ES-I3 (cell line): ENCODE results near the gene CYB5R4.
"Not testable (repeated sequence)": the region's sequence is repeated elsewhere in the genome, so short reads cannot be mapped to it uniquely, and the experiment has no call there.

Experiments
- H3K36me3 ChIP-seq: 2 replicates; pipeline ENCODE4 v1.6.1; 2013; ENCODE audit warnings: mild to moderate bottlenecking, low read length, control low read depth, moderate library complexity; ENCODE audit not compliant: insufficient read depth
- H3K4me1 ChIP-seq: 2 replicates; pipeline ENCODE4 v1.6.1; 2013; ENCODE audit warnings: mild to moderate bottlenecking, control low read depth, low read length; ENCODE audit not compliant: insufficient read depth
- H3K9ac ChIP-seq: 2 replicates; pipeline ENCODE4 v1.6.1; 2013; ENCODE audit warnings: low read depth, mild to moderate bottlenecking, low read length, moderate library complexity
- H3K9me3 ChIP-seq: 2 replicates; pipeline ENCODE4 v1.6.1; 2013; ENCODE audit warnings: mild to moderate bottlenecking, low read length, moderate library complexity; ENCODE audit not compliant: control insufficient read depth, insufficient read depth

CYB5R4 gene

DNA sequence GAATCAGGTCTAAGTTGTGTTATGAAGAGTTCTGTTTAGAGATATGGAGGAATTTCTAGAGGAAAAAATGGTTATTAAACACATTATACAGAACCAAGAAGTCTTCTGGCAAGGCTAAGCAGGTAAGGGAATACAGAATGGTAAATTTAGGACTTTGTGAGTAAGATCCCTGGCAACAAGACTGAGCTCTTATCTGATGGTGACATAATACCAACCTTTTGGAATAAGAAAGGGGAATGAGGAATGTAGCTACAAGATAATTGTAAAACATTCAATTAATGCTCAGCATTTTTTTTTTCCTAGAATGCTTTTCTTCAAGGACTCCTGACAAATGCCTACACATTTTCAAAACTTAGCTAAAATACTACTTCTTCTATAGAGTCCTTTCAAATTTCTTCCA is 51.8 kb downstream of the CYB5R4 start:
- Histone ChIP-seq H3K9me3 (no peaks in the 10 kb centered on the region), H3K9ac (no peak overlapping the region), H3K4me1 (no peaks in the 10 kb centered on the region), H3K36me3 (no peaks in the 10 kb centered on the region)

DNA sequence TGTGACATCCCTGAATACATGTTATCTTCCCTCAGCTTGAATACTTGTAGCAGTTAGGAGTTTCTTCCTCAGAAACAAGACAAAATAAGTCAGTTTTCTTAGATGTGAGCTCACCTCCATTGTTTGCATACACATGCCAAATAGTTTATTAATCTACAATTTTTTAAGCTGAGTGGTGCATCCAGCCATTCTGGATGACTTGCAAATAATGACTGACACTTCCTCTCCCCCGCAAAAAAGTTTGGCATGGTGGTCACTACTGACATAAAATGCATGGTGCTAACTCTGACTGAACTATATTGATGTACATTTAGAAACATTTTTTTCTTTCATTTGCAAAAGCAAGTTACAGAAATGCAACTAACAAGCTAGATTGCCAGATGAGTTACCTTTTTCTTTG is 55.5 kb downstream of the CYB5R4 start:
- H3K9ac ChIP-seq = no peak overlapping the region
- H3K9me3 ChIP-seq = no peaks in the 10 kb centered on the region
- no peaks in the 10 kb centered on the region for H3K36me3 ChIP-seq
- no peaks in the 10 kb centered on the region for H3K4me1 ChIP-seq

DNA sequence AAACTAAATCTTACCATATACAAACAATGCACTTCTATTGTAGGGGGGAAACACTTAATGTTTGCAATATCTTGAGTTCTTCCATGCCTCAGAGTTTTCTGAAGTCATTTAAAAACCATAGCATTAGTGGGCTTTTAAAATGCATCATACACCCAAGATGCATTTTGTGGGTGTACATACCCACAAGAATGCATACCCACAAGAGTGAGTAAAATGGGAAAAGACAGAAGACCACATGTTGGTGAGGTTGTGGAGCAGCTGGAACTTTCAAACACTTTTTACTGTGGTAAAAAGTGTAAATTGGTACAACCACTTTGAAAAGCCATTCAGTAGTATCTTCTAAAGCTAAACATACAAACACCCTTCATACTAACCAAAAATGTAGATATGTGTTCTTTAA is 57.5 kb downstream of the CYB5R4 start:
- H3K9me3 ChIP-seq = no peaks in the 10 kb centered on the region
- no peaks in the 10 kb centered on the region for H3K36me3 ChIP-seq
- no peak overlapping the region for H3K9ac ChIP-seq
- no peaks in the 10 kb centered on the region for H3K4me1 ChIP-seq

DNA sequence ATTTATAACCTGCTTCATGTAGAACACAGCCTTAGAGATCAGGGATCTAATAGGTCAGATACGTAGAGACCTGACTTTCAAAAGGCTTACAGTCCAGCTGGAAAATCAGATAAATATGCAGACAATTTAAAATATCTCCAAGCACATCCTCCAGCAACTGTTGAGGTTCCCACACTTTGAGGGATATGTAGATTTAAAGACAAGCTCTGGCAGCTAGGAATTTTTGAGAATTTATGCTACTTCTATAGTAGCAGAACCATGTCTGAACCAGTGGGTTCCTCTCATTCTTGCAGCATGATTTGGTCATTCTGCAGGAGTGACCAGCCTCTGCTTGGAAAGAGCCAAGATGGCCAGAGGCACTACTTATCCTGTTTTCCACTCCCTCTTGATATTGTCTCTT is 60.5 kb downstream of the CYB5R4 start:
- H3K36me3 ChIP-seq = no peaks in the 10 kb centered on the region
- H3K4me1 ChIP-seq = no peaks in the 10 kb centered on the region
- H3K9me3 ChIP-seq = no peaks in the 10 kb centered on the region
- H3K9ac ChIP-seq = no peak overlapping the region

DNA sequence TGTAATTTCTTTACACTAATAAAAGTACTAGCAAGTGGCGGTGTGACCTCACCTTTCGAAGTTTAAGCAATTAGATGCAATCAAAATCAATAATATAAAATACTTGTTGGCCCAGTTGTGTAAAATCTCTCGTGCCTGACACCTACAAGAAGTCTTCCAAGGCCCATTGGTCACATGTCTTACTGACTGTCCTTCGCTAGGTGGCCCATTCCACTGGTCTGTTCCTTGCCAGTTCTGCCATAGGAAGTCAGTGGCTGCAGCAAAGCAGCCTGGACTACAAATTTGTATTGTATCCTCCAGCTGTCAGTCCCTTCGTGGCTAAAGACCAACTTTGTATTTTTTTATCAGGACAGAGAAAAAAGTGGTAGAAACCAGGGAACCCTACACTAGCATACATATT is 61.8 kb downstream of the CYB5R4 start:
- Histone ChIP-seq H3K9me3 (no peaks in the 10 kb centered on the region), H3K36me3 (no peaks in the 10 kb centered on the region), H3K9ac (no peak overlapping the region), H3K4me1 (no peaks in the 10 kb centered on the region)

DNA sequence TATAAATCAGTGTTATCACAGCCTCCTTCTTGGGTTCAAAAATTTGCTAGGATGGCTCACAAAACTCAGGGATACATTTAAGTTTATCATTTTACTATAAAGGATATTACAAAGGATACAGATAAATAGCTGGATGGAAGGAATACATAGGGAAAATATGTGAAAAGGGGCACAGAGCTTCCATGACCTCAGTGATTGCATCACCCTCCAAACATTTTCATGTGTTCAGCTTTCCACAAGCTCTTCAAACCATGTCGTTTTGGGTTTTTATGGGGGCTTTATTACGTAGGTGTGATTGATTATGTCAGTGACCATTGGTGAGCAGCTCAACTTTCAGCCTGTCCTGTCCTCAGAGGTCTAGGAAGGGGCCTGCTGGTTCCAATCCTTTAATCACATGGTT is 68.0 kb downstream of the CYB5R4 start:
- Histone ChIP-seq H3K9ac (no peak overlapping the region), H3K4me1 (no peaks in the 10 kb centered on the region), H3K9me3 (no peaks in the 10 kb centered on the region), H3K36me3 (no peaks in the 10 kb centered on the region)

DNA sequence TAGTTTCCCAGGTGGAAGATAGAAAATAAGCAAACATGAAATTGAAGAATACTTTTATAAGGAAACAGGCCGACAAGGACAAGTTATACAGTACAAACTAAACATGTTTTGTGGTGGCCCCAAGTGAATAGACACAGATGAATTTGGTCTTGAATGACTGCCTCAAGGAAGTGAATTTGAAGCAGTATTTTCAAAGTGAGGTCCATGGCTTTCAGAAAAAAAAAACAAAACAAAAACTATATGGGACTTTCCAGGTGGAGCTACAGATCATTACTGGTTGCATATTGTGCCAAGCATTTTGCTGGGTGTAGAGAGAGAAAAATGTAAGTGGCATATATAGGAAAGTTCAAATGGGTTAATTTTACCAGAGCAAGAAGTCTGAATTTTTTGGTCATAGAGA is 68.8 kb downstream of the CYB5R4 start:
- no peaks in the 10 kb centered on the region for H3K36me3 ChIP-seq
- no peaks in the 10 kb centered on the region for H3K4me1 ChIP-seq
- no peak overlapping the region for H3K9ac ChIP-seq
- H3K9me3 ChIP-seq = no peaks in the 10 kb centered on the region

DNA sequence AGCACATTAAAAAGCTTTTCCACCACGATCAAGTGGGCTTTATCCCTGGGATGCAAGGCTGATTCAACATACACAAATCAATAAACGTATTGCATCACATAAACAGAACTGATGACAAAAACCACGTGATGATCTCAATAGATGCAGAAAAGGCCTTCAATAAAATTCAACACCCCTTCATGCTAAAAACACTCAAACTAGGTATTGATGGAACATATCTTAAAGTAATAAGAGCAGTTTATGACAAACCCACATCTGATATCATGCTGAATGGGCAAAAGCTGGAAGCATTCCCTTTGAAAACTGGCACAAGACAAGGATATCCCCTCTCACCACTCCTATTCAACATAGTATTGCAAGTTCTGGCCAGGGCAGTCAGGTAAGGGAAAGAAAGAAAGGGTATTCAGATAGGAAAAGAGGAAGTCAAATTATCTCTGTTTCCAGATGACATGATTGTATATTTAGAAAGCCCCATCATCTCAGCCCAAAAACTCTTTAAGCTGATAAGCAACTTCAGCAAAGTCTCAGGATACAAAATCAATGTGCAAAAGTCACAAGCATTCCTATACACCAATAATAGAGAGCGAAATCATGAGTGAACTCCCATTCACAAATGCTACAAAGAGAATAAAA is 86.8 kb downstream of the CYB5R4 start:
- not testable (repeated sequence) for H3K9ac ChIP-seq, H3K36me3 ChIP-seq, H3K4me1 ChIP-seq, H3K9me3 ChIP-seq

DNA sequence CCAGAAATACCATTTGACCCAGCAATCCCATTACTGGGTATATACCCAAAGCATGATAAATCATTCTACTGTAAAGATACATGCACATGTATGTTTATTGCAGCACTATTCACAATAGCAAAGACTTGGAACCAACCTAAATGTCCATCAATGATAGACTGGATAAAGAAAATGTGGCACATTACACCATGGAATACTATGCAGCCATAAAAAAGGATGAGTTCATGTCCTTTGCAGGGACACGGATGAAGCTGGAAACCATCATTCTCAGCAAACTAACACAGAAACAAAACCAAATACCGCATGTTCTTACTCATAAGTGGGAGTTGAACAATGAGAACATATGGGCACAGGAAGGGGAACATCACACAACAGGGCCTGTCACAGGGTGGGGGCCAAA is 88.5 kb downstream of the CYB5R4 start:
- not testable (repeated sequence) for H3K9me3 ChIP-seq, H3K36me3 ChIP-seq, H3K4me1 ChIP-seq, H3K9ac ChIP-seq

DNA sequence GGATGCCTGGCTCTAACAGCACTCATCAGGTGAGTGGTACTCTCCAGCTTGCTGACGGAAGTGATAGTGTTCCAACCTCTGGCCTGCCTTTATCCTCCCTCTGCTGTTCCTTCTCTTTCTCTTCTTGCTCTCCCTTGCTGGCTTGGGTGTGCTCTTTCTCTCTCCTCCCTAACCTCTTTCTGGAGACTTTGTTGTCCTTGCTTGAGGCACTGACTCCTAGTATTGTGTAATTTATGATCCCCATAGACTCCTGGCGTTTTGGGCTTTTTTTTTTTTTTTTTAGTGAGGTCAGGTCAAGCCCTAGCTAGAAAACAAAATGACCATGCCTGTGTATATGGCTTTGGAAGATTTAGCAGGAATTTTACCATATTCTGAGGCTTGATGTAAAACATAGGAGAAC is 89.4 kb downstream of the CYB5R4 start:
- Histone ChIP-seq H3K9ac (no peak overlapping the region), H3K9me3 (no peaks in the 10 kb centered on the region; the same call in 1 of the 2 replicates), H3K36me3 (no peaks in the 10 kb centered on the region), H3K4me1 (peaks cover 15% of the 10 kb centered on the region)

DNA sequence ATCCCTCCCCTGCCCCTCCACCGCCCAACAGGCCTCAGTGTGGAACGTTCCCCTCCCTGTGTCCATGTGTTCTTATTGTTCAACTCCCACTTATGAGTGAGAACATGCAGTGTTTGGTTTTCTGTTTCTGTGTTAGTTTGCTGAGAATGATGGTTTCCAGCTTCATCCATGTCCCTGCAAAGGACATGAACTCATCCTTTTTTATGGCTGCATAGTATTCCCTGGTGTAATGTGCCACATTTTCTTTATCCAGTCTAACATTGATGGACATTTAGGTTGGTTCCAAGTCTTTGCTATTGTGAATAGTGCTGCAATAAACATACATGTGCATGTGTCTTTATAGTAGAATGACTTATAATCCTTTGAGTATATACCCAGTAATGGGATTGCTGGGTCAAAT is 91.9 kb downstream of the CYB5R4 start:
- H3K9me3 ChIP-seq, H3K9ac ChIP-seq, H3K36me3 ChIP-seq: not testable (repeated sequence)
- peaks cover 15% of the 10 kb centered on the region for H3K4me1 ChIP-seq

DNA sequence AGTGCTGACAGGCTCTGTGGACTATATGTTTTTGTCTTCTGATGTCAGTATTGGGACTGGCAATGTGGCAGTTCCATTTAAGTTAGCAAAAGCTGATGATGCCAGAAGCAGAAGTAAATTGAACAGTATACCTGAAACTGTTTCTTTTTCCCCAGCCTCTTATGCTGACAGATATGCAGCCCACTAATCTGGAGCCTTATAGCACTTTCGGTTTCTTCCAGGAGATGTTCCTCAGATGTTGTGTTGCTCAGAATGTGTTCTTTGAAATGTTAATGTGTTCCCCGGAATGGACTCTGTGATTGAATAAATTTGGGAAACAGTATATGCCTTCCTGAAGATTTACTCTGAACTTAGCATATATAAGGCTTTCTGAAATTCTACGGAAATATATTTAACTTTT is 93.3 kb downstream of the CYB5R4 start:
- no peaks in the 10 kb centered on the region for H3K9me3 ChIP-seq
- peaks cover 15% of the 10 kb centered on the region for H3K4me1 ChIP-seq
- no peak overlapping the region for H3K9ac ChIP-seq
- no peaks in the 10 kb centered on the region for H3K36me3 ChIP-seq

DNA sequence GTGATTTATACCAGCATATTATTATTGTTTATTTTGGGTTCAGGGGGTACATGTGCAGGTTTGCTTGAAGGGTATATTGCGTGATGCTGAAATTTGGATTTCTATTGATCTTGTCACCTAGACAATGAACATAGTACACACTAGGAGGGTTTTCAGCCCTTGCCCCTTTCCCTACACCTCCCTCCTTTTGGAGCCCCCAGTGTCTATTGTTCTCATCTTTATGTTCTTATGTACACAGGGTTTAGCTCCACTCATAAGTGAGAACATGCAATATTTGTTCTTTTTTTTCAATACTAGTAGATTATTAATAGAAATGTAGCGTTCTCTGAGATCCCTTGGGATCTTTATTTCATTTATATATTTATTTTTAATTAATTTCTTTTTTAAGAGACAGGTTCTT is 94.9 kb downstream of the CYB5R4 start:
- H3K9ac ChIP-seq = no peak overlapping the region
- H3K4me1 ChIP-seq = peaks cover 15% of the 10 kb centered on the region
- H3K36me3 ChIP-seq = no peaks in the 10 kb centered on the region
- H3K9me3 ChIP-seq = no peaks in the 10 kb centered on the region

DNA sequence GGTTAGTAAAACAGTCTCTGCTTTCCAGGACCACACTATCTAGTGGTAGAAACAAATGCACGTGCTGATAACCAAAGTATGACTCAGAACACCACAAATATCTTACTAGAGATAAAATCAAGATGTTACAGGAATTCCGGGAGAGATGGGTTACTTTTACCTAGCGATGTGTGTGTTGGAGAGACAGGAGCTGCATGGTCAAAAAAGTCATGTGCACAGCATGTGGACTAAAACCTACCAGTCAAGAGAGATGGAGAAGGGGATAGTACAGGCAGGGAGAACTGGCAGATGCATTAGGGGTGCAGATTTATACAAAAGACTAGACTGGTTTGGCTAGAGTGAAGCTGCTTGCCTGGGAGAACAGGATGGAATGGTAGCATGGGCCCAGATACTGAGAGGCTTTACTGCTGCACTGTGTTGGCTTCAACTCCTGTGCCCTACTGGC is 98.8 kb downstream of the CYB5R4 start:
- Histone ChIP-seq H3K36me3 (no peaks in the 10 kb centered on the region), H3K9me3 (peaks cover 5% of the 10 kb centered on the region; the same call in 1 of the 2 replicates), H3K4me1 (peaks cover 6% of the 10 kb centered on the region; the same call in 1 of the 2 replicates), H3K9ac (no peak overlapping the region)

DNA sequence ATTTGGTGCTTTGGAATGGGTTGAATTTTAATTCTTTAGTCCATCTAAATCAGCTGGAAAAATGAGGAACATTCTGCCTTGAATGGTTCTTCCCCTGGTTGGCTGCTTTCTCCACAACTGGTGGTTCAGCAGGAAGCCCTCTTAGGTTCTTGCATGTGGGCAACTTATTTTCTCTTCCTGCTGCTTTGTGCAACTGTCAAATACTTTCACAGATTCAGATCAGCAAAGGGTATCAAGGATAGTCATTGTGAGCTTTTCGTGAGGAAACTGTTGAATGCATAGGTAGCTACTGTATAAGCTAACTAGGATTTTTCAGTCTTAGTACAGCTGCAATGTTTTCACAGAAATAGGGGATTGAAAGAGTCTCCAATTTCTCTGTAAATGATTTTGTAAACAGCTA is 101.2 kb downstream of the CYB5R4 start:
- Histone ChIP-seq H3K4me1 (no peaks in the 10 kb centered on the region), H3K9ac (no peak overlapping the region), H3K9me3 (peaks cover 5% of the 10 kb centered on the region), H3K36me3 (no peaks in the 10 kb centered on the region)

DNA sequence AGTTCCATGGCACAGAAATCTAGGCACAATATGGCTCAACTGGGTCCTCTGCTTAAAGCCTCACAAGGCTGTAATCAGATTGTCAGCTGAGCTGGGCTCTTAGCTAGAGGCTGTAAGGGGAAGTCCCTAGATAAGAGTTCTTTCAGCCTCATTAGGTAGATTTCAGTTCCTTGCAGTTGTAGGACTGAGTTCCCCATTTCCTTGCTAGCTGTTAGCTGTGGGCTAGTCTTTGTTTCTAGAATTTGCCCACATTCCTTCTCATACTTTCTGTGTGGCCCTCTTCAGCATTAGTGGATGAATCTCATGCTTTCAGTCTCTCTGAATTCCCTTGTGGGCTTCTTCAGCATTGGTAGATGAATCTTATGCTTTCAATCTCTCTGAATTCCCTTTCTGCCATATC is 103.1 kb downstream of the CYB5R4 start:
- Histone ChIP-seq H3K9ac (no peak overlapping the region), H3K9me3 (peaks cover 5% of the 10 kb centered on the region), H3K4me1 (no peaks in the 10 kb centered on the region), H3K36me3 (no peaks in the 10 kb centered on the region)
